H9 (cell line): Measurements from ENCODE around the gene TRIM36. TPM values are rescaled to one million over a fixed set of nuclear protein-coding genes. Genes with fewer than 3 reads are reported as not detected.

Experiments
- DNase-seq: peaks from one replicate; pipeline ENCODE4 v3.0.0-alpha.2; 2017
- H2AFZ ChIP-seq: one replicate; pipeline ENCODE4 v1.6.1; 2013; ENCODE audit warnings: mild to moderate bottlenecking, low read length, control low read depth, moderate library complexity
- H2AK5ac ChIP-seq: 2 replicates; pipeline ENCODE4 v1.6.1; 2013; ENCODE audit warnings: low read length, control low read depth, mixed read lengths; ENCODE audit not compliant: insufficient read length
- H2BK120ac ChIP-seq: one replicate; pipeline ENCODE4 v1.6.1; 2013; ENCODE audit warnings: low read depth, mild to moderate bottlenecking, low read length, control low read depth, inconsistent platforms; ENCODE audit not compliant: poor library complexity, severe bottlenecking
- H2BK12ac ChIP-seq: 2 replicates; pipeline ENCODE4 v1.6.1; 2013; ENCODE audit warnings: low read length, control low read depth, mixed read lengths, low read depth; ENCODE audit not compliant: insufficient read length
- H2BK15ac ChIP-seq: 2 replicates; pipeline ENCODE4 v1.6.1; 2013; ENCODE audit warnings: low read depth, low read length, control low read depth
- H2BK20ac ChIP-seq: one replicate; pipeline ENCODE4 v1.6.1; 2013; ENCODE audit warnings: low read depth, mild to moderate bottlenecking, low read length, control low read depth, inconsistent platforms; ENCODE audit not compliant: poor library complexity, severe bottlenecking
- H2BK5ac ChIP-seq: 2 replicates; pipeline ENCODE4 v1.6.1; 2013; ENCODE audit warnings: low read length, control low read depth, mixed read lengths; ENCODE audit not compliant: insufficient read length
- H3K14ac ChIP-seq: 2 replicates; pipeline ENCODE4 v1.6.1; 2013; ENCODE audit warnings: low read length, control low read depth; ENCODE audit not compliant: insufficient read depth
- H3K18ac ChIP-seq: 2 replicates; pipeline ENCODE4 v1.6.1; 2013; ENCODE audit warnings: low read depth, mild to moderate bottlenecking, mixed read lengths, low read length, control low read depth; ENCODE audit not compliant: insufficient read length
- H3K23ac ChIP-seq: 2 replicates; pipeline ENCODE4 v1.6.1; 2013; ENCODE audit warnings: low read length, control low read depth, mixed read lengths, low read depth; ENCODE audit not compliant: insufficient read length
- H3K23me2 ChIP-seq: 2 replicates; pipeline ENCODE4 v1.6.1; 2013; ENCODE audit warnings: low read depth, mild to moderate bottlenecking, mixed read lengths, low read length, control low read depth; ENCODE audit not compliant: insufficient read length, poor library complexity, severe bottlenecking
- H3K27ac ChIP-seq: 2 replicates; pipeline ENCODE4 v1.5.1; 2013; ENCODE audit warnings: low read length, control low read depth, mixed read lengths, low read depth; ENCODE audit not compliant: insufficient read length
- H3K27me3 ChIP-seq: 2 replicates; pipeline ENCODE4 v1.6.1; 2013; ENCODE audit warnings: low read length, control low read depth, inconsistent platforms; ENCODE audit not compliant: insufficient read depth
- H3K4ac ChIP-seq: 2 replicates; pipeline ENCODE4 v1.6.1; 2013; ENCODE audit warnings: low read depth, mild to moderate bottlenecking, control low read depth, inconsistent platforms, low read length, moderate library complexity
- H3K4me1 ChIP-seq: 2 replicates; pipeline ENCODE4 v1.6.1; 2013; ENCODE audit warnings: low read length, control low read depth, inconsistent platforms; ENCODE audit not compliant: insufficient read depth
- H3K4me2 ChIP-seq: 2 replicates; pipeline ENCODE4 v1.6.1; 2013; ENCODE audit warnings: low read length, control low read depth, mixed read lengths; ENCODE audit not compliant: insufficient read length, insufficient read depth
- H3K56ac ChIP-seq: 2 replicates; pipeline ENCODE4 v1.6.1; 2013; ENCODE audit warnings: low read depth, mild to moderate bottlenecking, mixed read lengths, low read length, control low read depth; ENCODE audit not compliant: insufficient read length
- H3K79me1 ChIP-seq: 2 replicates; pipeline ENCODE4 v1.6.1; 2013; ENCODE audit warnings: low read depth, mild to moderate bottlenecking, moderate library complexity, low read length, control low read depth, inconsistent platforms; ENCODE audit not compliant: insufficient read depth, poor library complexity, severe bottlenecking
- H3K79me2 ChIP-seq: 2 replicates; pipeline ENCODE4 v1.6.1; 2013; ENCODE audit warnings: low read length, control low read depth, inconsistent platforms; ENCODE audit not compliant: insufficient read depth
- H3K9ac ChIP-seq: 2 replicates; pipeline ENCODE4 v1.6.1; 2013; ENCODE audit warnings: low read length, control low read depth, mixed read lengths; ENCODE audit not compliant: insufficient read length; ENCODE audit errors: extremely low read depth
- H3K9me3 ChIP-seq: one replicate; pipeline ENCODE4 v1.6.1; 2013; ENCODE audit warnings: low read depth, low read length, inconsistent platforms; ENCODE audit not compliant: control insufficient read depth
- H3T11ph ChIP-seq: one replicate; pipeline ENCODE4 v1.6.1; 2013; ENCODE audit warnings: mild to moderate bottlenecking, low read length, control low read depth, inconsistent platforms
- H4K20me1 ChIP-seq: one replicate; pipeline ENCODE4 v1.6.1; 2013; ENCODE audit not compliant: control insufficient read depth, insufficient read length, insufficient read depth
- H4K5ac ChIP-seq: 2 replicates; pipeline ENCODE4 v1.6.1; 2013; ENCODE audit warnings: low read depth, mild to moderate bottlenecking, mixed read lengths, low read length, control low read depth; ENCODE audit not compliant: insufficient read length
- H4K8ac ChIP-seq: replicated peaks from 2 replicates; pipeline ENCODE4 v1.6.1; 2013; ENCODE audit warnings: low read length, control low read depth, mixed read lengths, low read depth; ENCODE audit not compliant: insufficient read length
- H4K91ac ChIP-seq: 2 replicates; pipeline ENCODE4 v1.6.1; 2013; ENCODE audit warnings: low read depth, mild to moderate bottlenecking, moderate library complexity, mixed read lengths, low read length, control low read depth; ENCODE audit not compliant: insufficient read length
- H3K27ac Mint-ChIP-seq, 3 experiments: 2 replicates in 2 of 3; 3 replicates in 1 of 3; pipeline ENCODE4 v1.8.0; 2020 to 2021; ENCODE audit warnings: mixed read lengths in 3 of 3, mild to moderate bottlenecking in 1 of 3, moderate library complexity in 1 of 3
- H3K27me3 Mint-ChIP-seq: 2 replicates; pipeline ENCODE4 v1.8.0; 2021; ENCODE audit warnings: low read depth, mild to moderate bottlenecking, moderate library complexity, mixed read lengths
- H3K36me3 Mint-ChIP-seq, 3 experiments: 2 replicates in 2 of 3; 3 replicates in 1 of 3; pipeline ENCODE4 v1.8.0; 2020 to 2021; ENCODE audit warnings: low read depth in 3 of 3, mixed read lengths in 3 of 3; ENCODE audit not compliant: insufficient read depth in 1 of 3
- H3K4me1 Mint-ChIP-seq, 2 experiments: 2 replicates each; pipeline ENCODE4 v1.8.0; 2020; ENCODE audit warnings: mixed read lengths in 2 of 2
- H3K4me3 Mint-ChIP-seq, 2 experiments: 2 replicates in 1 of 2; 3 replicates in 1 of 2; pipeline ENCODE4 v1.8.0; 2020 to 2021; ENCODE audit warnings: mild to moderate bottlenecking in 2 of 2, mixed read lengths in 2 of 2, moderate library complexity in 1 of 2
- H3K9me3 Mint-ChIP-seq, 2 experiments: 2 replicates in 1 of 2; 3 replicates in 1 of 2; pipeline ENCODE4 v1.8.0; 2020; ENCODE audit warnings: mild to moderate bottlenecking in 2 of 2, mixed read lengths in 2 of 2, moderate library complexity in 1 of 2
- WGBS: extraction: QIAGEN DNeasy Blood & Tissue Kit; methylation state at CpG from one replicate; pipeline ENCODE4 v1.1.7; 2013; ENCODE audit warnings: missing lambda C conversion rate, low lambda C conversion rate, mixed read lengths; ENCODE audit not compliant: insufficient read length; ENCODE audit errors: extremely low coverage; 5-methylcytosine and 5-hydroxymethylcytosine counted together
- total RNA-seq: library from RNA; stranded (reverse); gene quantifications from 2 replicates; pipeline ENCODE4 v1.2.1, GENCODE V29; 2021
- TF ChIP-seq, protein P1 (sequence below): fragments of 200-600 bp; sonication (generic); conservative IDR thresholded peaks from 3 replicates; pipeline ENCODE4 v1.8.0; 2021; ENCODE audit warnings: antibody characterized with exemption, mild to moderate bottlenecking

Gene TRIM36
- total RNA-seq, 1 experiment from 2014 or later, result 14.6 TPM

DNA sequence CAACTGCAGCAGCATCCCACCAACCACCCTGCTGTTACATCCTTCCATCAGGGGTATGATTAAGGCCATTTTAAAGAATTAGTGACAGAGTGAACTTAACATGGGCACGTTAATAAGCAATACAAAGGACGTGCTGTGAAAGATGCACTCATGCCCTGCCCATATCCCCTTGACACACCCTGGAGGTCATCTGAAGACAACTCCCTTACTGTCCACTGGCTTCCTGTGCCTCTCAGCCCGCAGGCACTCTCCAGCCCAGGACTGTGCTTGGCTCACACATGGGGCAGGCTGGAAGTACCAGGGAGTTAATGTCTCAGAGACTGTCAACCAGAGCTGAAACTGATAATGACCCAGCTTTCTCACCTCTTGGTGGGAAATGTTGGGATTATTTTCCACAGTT lies 81.8 kb downstream of the TRIM36 start:
- Histone ChIP-seq H2BK15ac (no peak overlapping the region), H3K14ac (no peak overlapping the region), H3K27me3 (no peaks in the 10 kb centered on the region), H3K4ac (no peak overlapping the region), H3K79me2 (no peaks in the 10 kb centered on the region), H3K18ac (no peak overlapping the region), H4K8ac (no peak overlapping the region), H3K9me3 (no peaks in the 10 kb centered on the region), H3K23me2 (no peaks in the 10 kb centered on the region), H3K23ac (no peak overlapping the region), H3K27ac (no peak overlapping the region), H3T11ph (no peak overlapping the region), H2AK5ac (no peak overlapping the region), H2AFZ (no peak overlapping the region), H2BK5ac (no peak overlapping the region), H2BK12ac (no peak overlapping the region), H2BK20ac (no peak overlapping the region), H4K5ac (no peak overlapping the region), H3K4me1 (peaks cover 2% of the 10 kb centered on the region; the same call in 1 of the 2 replicates), H3K9ac (no peak overlapping the region), H3K79me1 (no peaks in the 10 kb centered on the region), H3K4me2 (no peak overlapping the region), H3K56ac (no peak overlapping the region), H4K91ac (no peak overlapping the region), H4K20me1 (no peaks in the 10 kb centered on the region), H2BK120ac (no peak overlapping the region)
- H3K36me3 Mint-ChIP-seq, result peaks cover 0 to 9% (median 5%) of the 10 kb centered on the region in 3 experiments; a peak in 4 of 7 replicates
- TF ChIP-seq, protein P1, sequence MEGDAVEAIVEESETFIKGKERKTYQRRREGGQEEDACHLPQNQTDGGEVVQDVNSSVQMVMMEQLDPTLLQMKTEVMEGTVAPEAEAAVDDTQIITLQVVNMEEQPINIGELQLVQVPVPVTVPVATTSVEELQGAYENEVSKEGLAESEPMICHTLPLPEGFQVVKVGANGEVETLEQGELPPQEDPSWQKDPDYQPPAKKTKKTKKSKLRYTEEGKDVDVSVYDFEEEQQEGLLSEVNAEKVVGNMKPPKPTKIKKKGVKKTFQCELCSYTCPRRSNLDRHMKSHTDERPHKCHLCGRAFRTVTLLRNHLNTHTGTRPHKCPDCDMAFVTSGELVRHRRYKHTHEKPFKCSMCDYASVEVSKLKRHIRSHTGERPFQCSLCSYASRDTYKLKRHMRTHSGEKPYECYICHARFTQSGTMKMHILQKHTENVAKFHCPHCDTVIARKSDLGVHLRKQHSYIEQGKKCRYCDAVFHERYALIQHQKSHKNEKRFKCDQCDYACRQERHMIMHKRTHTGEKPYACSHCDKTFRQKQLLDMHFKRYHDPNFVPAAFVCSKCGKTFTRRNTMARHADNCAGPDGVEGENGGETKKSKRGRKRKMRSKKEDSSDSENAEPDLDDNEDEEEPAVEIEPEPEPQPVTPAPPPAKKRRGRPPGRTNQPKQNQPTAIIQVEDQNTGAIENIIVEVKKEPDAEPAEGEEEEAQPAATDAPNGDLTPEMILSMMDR, result no peak
- no peak overlapping the region for H3K4me3 Mint-ChIP-seq
- no peak overlapping the region for H3K27ac Mint-ChIP-seq
- peaks cover 5% of the 10 kb centered on the region for H3K27me3 Mint-ChIP-seq
- no peak for DNase-seq
- WGBS, result no CpG with 5 or more reads among the region's 3 CpGs
- peaks cover 0 to 10% of the 10 kb centered on the region in 2 experiments; a peak in 3 of 5 replicates for H3K9me3 Mint-ChIP-seq
- H3K4me1 Mint-ChIP-seq, result peaks cover 41 to 43% of the 10 kb centered on the region in 2 experiments
